A549 treated with Mapracorat at 1 μM for 4 hours (cell line): Measurements from ENCODE around the gene CRYL1. TPM values are rescaled to one million over a fixed set of nuclear protein-coding genes. Genes with fewer than 3 reads are reported as not detected.

Experiments used
- total RNA-seq: library from RNA; stranded (reverse); fragments of 200-300 nt; extraction: Qiagen RNA extraction; gene quantifications from 5 replicates; pipeline ENCODE4 v1.2.3, GENCODE V29; 2022

The CRYL1 gene, protein sequence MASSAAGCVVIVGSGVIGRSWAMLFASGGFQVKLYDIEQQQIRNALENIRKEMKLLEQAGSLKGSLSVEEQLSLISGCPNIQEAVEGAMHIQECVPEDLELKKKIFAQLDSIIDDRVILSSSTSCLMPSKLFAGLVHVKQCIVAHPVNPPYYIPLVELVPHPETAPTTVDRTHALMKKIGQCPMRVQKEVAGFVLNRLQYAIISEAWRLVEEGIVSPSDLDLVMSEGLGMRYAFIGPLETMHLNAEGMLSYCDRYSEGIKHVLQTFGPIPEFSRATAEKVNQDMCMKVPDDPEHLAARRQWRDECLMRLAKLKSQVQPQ
- total RNA-seq = 4.7 to 7.0 TPM (median 5.7 TPM) in 5 replicates

DNA sequence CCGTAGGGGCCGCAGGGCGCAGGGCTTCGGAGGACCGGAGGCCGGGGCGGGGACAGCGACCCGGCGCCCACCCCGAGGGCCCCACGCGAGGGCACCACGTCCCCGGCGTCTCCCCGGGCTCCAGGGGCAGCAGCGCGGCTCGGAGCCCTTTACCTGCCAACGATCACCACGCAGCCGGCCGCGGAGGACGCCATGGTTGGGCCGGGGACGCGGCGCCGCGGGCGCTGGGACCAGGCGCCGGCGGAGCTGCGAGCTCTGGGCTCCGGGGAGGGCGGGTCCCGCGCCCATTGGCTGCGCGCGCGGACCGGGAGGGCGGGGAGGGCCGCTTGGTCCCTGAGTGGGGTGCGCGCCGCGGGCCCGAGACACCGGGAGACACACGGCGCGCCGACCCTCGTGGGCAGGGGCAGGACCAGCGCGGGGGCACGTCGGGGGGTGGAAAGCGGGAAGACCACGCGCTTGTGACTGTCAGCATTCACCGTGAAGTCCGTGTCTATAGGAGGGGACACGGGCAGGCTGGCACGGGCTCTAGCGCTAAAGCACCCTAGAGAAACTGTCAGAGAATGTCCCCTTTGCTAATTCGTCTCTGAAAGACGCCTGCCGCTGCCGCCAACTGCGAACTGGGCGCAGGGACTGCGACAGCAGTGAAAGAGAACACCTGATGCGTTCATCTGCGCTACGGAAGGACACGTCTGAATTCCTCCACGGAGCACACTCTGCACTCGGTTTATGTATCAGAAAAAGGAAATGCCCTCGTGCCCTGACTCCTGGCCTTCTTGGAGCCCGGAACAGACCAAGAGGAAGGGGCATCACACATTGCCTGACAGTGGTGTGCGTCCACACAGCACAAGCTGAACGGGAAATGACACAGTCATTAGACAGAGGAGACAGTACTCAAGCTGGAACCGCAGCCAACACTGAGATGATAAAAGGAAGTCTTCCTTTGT lies at the start of gene CRYL1:
Gene CRYL1 (minus strand): TSS at position 257 of the 944 bp plus-strand sequence. CDS start 63 bp downstream, at position 194.

DNA sequence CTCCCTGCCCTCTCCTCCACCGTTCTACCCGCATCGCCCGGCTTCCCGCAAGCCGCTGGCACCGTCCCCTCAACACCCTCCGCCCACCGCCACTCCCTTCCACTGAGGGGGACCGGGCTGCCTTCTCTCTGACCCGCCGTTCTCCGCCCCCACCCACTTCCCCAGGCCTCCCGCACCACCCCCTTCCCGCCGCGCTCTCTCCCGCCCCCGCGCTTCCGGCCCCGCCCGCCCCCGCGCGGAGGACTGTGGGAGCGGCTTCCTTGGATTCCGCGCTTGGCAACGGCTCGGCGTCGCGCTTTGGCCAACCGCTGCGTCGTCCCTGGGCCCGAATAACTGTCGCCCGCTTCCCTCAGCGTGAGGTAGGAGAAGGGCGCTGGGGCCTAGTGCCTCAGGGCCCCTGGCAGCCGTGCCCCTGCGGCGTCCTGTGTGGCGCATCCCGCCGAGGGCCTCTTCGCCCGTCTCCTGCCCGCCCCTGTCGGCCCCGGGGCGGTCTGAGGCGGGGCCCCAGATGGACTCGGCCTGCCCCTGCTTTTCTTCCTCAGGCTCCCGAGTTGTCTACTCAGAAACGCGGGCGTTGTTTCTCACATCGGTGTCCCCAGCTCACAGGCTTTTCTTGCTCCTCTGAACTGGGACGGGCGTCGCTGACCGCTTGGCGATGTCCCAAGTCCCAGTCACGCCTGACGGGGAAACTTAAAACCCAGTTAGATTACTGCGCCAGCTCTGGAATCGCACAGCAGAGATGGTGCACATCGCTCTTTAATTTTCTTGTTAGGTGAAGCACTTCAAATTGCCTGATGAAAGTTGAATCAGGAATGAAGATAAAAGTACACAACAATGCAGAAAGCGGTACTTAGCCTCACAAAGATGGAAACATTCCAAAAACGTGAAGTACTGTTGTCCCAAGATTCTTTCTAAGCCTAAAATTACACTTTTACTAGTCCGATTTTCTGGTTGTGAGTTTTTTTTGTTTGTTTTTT lies 41.5 kb upstream of the CRYL1 start, which contains the start of gene IFT88:
Gene IFT88 (plus strand): TSS at position 260 of the 977 bp plus-strand sequence. CDS start 7,229 bp downstream, outside the sequence.

Other genes starting within 250 kb of the CRYL1 start
- 8.8 to 10.3 TPM (median 9.8 TPM) in 5 replicates for gene IFT88, start 41.3 kb upstream of the CRYL1 start, total RNA-seq
- 0.95 to 1.4 TPM (median 1.3 TPM) in 5 replicates for gene IL17D, start 177.8 kb upstream of the CRYL1 start, total RNA-seq
- 3.3 to 6.5 TPM (median 4.9 TPM) in 5 replicates for gene EEF1AKMT1, start 248.1 kb upstream of the CRYL1 start, total RNA-seq